Muscle layer of duodenum (tissue), 2 donors: ENCODE measurements around the gene TNIK.

Experiments used
- H3K27ac ChIP-seq: one replicate; pipeline ENCODE4 v1.7.0; 2013; ENCODE audit warnings: mild to moderate bottlenecking, low read length
- H3K27me3 ChIP-seq: one replicate; pipeline ENCODE4 v1.7.0; 2013; ENCODE audit warnings: low read depth, mild to moderate bottlenecking, control low read depth, low read length
- H3K36me3 ChIP-seq, 2 donors: one replicate each; pipeline ENCODE4 v1.7.0; 2013; ENCODE audit warnings: low read length in 2 of 2, control low read depth in 1 of 2, mild to moderate bottlenecking in 1 of 2; ENCODE audit not compliant: insufficient read depth in 2 of 2, control insufficient read depth in 1 of 2
- H3K4me1 ChIP-seq, 2 donors: one replicate each; pipeline ENCODE4 v1.7.0; 2013; ENCODE audit warnings: low read length in 2 of 2, mild to moderate bottlenecking in 2 of 2, control low read depth in 1 of 2, moderate library complexity in 1 of 2; ENCODE audit not compliant: insufficient read depth in 2 of 2, control insufficient read depth in 1 of 2
- H3K4me3 ChIP-seq, 2 donors: one replicate each; pipeline ENCODE4 v1.7.0; 2013; ENCODE audit warnings: low read length in 2 of 2, low read depth in 1 of 2, mild to moderate bottlenecking in 1 of 2
- H3K9me3 ChIP-seq, 2 donors: one replicate each; pipeline ENCODE4 v1.7.0; 2013; ENCODE audit warnings: low read length in 2 of 2, control low read depth in 1 of 2, mild to moderate bottlenecking in 1 of 2; ENCODE audit not compliant: control insufficient read depth in 1 of 2
- donor health status: healthy.

The TNIK gene

GRCh38 chr3:171333784-171334464 lies 126.3 kb downstream of the TNIK start:
- no peak overlapping the region for H3K4me3 ChIP-seq
- peak overlapping the region; percentile 17 for H3K27ac ChIP-seq
- no peaks in the 10 kb centered on the region for H3K27me3 ChIP-seq
- no peaks in the 10 kb centered on the region for H3K36me3 ChIP-seq
- no peaks in the 10 kb centered on the region for H3K9me3 ChIP-seq
- H3K4me1 ChIP-seq = peaks cover 0 to 24% of the 10 kb centered on the region in 2 donors

GRCh38 chr3:171330938-171331337 lies 129.3 kb downstream of the TNIK start:
- H3K27me3 ChIP-seq = no peaks in the 10 kb centered on the region
- no peaks in the 10 kb centered on the region for H3K9me3 ChIP-seq
- no peak overlapping the region for H3K27ac ChIP-seq
- H3K4me1 ChIP-seq = peaks cover 0 to 35% of the 10 kb centered on the region in 2 donors
- no peak overlapping the region for H3K4me3 ChIP-seq
- H3K36me3 ChIP-seq = no peaks in the 10 kb centered on the region

GRCh38 chr3:171329746-171330145 lies 130.5 kb downstream of the TNIK start:
- Histone ChIP-seq H3K4me1 (peaks cover 0 to 30% of the 10 kb centered on the region in 2 donors), H3K27ac (no peak overlapping the region), H3K27me3 (no peaks in the 10 kb centered on the region), H3K4me3 (no peak overlapping the region), H3K36me3 (no peaks in the 10 kb centered on the region), H3K9me3 (no peaks in the 10 kb centered on the region)

- Histone ChIP-seq H3K4me1 (peaks cover 0 to 25% of the 10 kb centered on the region in 2 donors), H3K27ac (no peak overlapping the region), H3K4me3 (no peak overlapping the region), H3K36me3 (no peaks in the 10 kb centered on the region), H3K9me3 (no peaks in the 10 kb centered on the region), H3K27me3 (no peaks in the 10 kb centered on the region)
These were observed 131.7 kb downstream of the TNIK start for GRCh38 chr3:171328419-171329082.

- Histone ChIP-seq H3K36me3 (no peaks in the 10 kb centered on the region), H3K4me3 (no peak overlapping the region), H3K27ac (no peak overlapping the region), H3K4me1 (peaks cover 0 to 25% of the 10 kb centered on the region in 2 donors), H3K9me3 (no peaks in the 10 kb centered on the region), H3K27me3 (no peaks in the 10 kb centered on the region)
These were observed 132.6 kb downstream of the TNIK start for GRCh38 chr3:171327441-171328174.

GRCh38 chr3:171326717-171327440 lies 133.3 kb downstream of the TNIK start:
- no peaks in the 10 kb centered on the region for H3K9me3 ChIP-seq
- no peak overlapping the region for H3K4me3 ChIP-seq
- H3K36me3 ChIP-seq = no peaks in the 10 kb centered on the region
- no peaks in the 10 kb centered on the region for H3K27me3 ChIP-seq
- H3K4me1 ChIP-seq = peaks cover 0 to 27% of the 10 kb centered on the region in 2 donors
- H3K27ac ChIP-seq = no peak overlapping the region

- Histone ChIP-seq H3K9me3 (no peaks in the 10 kb centered on the region), H3K27ac (no peak overlapping the region), H3K4me1 (peaks cover 8 to 37% of the 10 kb centered on the region in 2 donors), H3K27me3 (no peaks in the 10 kb centered on the region), H3K4me3 (no peak overlapping the region), H3K36me3 (no peaks in the 10 kb centered on the region)
These were observed 136.2 kb downstream of the TNIK start for GRCh38 chr3:171323938-171324536.

- H3K27me3 ChIP-seq = no peaks in the 10 kb centered on the region
- peaks cover 8 to 27% of the 10 kb centered on the region in 2 donors for H3K4me1 ChIP-seq
- no peaks in the 10 kb centered on the region for H3K9me3 ChIP-seq
- H3K4me3 ChIP-seq = no peak overlapping the region
- H3K36me3 ChIP-seq = no peaks in the 10 kb centered on the region
- peak overlapping the region; percentile 43 for H3K27ac ChIP-seq
These were observed 138.4 kb downstream of the TNIK start for GRCh38 chr3:171321559-171322360.

GRCh38 chr3:171320750-171321558 lies 139.3 kb downstream of the TNIK start:
- peak overlapping the region; percentile 43 for H3K27ac ChIP-seq
- peaks cover 8 to 27% of the 10 kb centered on the region in 2 donors for H3K4me1 ChIP-seq
- no peaks in the 10 kb centered on the region for H3K27me3 ChIP-seq
- no peaks in the 10 kb centered on the region for H3K9me3 ChIP-seq
- H3K36me3 ChIP-seq = no peaks in the 10 kb centered on the region
- H3K4me3 ChIP-seq = peak overlapping the region in 1 of 2 donors; percentile 42

GRCh38 chr3:171317171-171317570 lies 143.0 kb downstream of the TNIK start:
- Histone ChIP-seq H3K4me1 (peaks cover 8 to 23% of the 10 kb centered on the region in 2 donors), H3K36me3 (no peaks in the 10 kb centered on the region), H3K27me3 (no peaks in the 10 kb centered on the region), H3K9me3 (no peaks in the 10 kb centered on the region), H3K4me3 (no peak overlapping the region), H3K27ac (no peak overlapping the region)
